CD4-positive, alpha-beta T cell treated with Interleukin-21 for 1 hour (primary cell): ENCODE results near the gene CD80.
"Not testable (repeated sequence)": the region's sequence is repeated elsewhere in the genome, so short reads cannot be mapped to it uniquely, and the experiment has no call there.

Source experiments
- DNase-seq: peaks from one replicate; pipeline ENCODE4 v3.0.0-alpha.2; 2020

Gene CD80, protein sequence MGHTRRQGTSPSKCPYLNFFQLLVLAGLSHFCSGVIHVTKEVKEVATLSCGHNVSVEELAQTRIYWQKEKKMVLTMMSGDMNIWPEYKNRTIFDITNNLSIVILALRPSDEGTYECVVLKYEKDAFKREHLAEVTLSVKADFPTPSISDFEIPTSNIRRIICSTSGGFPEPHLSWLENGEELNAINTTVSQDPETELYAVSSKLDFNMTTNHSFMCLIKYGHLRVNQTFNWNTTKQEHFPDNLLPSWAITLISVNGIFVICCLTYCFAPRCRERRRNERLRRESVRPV

DNA sequence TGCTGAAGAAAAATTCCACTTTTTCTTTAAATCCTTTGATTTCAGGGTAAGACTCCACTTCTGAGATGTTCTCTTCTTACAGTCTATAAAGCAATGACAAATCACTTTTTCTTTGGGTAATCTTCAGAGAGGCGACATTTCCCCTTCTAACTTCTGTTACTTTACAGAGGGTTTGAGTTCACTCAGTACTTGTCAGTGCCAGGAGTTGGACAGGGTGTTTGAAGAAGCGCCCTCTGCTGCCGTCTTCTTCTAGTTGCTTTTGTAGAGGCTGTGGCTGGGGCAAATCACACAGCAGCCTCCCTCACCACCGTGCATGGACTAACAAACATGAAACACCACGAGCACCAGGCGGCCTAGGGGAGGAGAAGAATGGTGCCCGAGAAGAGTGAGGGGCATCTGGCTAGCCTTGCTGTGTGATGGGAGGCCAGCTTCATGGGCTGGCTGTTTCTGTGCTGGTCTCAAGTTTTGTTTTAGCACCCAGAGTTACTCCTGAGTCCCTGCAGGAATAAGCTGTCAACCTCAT is at the start of gene CD80:
Gene CD80, minus strand, starts transcription at position 174 of the 523 bp plus-strand sequence. CDS start 1,886 bp downstream, outside the sequence.
- DNase-seq, result peak; percentile 68

DNA sequence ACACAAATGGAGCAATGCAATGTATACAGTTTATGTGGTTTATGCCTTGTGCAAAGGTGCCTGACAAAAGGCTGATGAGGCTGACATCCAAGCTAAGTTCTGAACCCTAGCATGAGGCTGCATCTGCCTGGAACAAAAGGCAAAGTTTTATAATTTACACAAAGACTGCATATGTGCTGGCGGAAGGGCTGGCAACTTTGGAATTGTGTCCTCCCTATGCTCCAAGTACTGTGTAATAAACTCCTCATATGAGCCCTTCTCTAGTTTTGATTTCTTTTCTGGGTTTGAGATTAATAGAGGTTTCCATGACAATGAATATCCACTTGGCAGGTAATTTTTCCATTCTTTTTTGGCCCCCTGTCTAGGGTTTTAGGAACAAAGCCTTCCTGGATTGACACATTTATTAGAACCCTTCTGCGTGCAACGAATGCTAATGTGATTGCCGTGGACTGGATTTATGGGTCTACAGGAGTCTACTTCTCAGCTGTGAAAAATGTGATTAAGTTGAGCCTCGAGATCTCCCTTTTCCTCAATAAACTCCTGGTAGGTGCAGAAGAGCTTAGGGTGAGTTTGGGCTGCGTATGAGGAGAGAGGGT is 49.1 kb upstream of the CD80 start:
- no peak for DNase-seq

DNA sequence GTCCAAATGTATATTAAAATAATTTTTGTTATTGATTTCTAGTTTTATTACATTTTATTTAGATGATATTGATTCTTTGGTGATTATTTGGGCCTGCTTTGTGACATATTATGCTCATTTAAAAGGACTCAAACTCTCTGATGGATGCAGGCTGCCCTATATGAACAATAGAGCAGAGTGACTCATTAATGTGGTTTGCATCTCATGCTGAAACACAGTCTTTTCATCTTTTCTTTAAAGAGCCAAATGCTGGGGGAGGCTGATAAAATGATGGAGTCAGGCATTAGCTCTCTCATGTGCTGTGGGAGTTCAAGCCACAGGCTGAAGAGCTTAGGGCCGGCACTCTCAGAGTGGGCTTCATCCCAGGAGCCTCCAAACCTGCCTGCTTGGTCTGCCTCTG is 45.5 kb upstream of the CD80 start:
- DNase-seq, result no peak

DNA sequence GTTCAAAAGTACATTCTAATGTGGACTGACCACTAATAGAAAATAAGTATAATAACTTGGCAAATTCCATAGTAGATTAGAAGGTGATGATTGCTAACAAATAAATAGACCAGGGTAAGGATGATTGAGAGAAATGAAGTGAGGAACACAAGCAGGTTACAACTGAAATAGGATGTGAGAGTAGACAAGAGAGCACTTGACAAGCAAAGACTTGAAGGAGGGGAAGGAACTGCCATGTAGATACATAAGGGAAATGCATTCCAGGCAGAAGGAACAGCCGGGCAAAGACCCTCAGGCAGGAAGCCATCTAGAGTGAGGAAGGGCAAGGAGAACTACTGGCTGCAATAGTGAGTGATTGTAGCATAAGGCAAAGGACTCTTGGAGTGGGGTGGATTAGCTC is 43.3 kb upstream of the CD80 start:
- no peak for DNase-seq

DNA sequence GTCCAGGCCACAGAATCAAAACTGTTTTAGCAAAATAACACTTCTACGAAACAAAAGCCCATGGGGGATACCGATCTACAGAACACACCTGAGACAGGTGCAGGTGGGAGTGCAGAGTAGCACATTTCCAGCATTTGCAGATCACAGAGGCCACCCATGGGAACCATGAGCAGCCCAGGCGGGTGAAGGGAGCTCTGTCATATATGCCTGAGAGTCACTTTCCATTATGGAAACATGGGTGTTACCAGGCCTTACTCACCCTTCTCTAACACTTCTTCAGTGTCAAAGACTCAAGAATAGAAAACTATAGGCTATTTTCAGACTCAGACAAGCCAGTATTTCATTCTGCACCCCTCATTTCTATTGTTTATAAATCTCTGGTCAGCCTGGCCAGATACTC is 41.7 kb upstream of the CD80 start:
- DNase-seq, result no peak

DNA sequence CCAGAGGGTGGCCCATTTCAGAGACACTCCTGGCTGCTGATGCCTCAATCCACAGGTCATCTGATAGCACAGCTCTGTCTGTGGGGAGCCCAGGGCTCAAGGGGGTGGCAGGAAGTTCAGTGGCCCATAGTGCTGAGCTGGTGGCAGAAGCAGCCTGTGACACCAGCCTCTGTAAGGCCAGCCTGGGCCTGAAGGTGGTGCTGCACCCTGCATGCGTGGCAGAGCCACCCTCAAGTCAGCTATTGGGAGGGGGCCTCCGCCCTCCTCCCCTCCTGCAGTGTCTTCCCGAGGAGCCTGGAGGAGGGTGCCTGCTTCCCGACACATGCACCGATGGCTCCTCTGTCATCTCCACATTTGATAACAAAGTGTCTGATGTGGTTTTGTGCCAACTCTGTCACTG is 41.3 kb upstream of the CD80 start:
- DNase-seq, result peak; percentile 12

DNA sequence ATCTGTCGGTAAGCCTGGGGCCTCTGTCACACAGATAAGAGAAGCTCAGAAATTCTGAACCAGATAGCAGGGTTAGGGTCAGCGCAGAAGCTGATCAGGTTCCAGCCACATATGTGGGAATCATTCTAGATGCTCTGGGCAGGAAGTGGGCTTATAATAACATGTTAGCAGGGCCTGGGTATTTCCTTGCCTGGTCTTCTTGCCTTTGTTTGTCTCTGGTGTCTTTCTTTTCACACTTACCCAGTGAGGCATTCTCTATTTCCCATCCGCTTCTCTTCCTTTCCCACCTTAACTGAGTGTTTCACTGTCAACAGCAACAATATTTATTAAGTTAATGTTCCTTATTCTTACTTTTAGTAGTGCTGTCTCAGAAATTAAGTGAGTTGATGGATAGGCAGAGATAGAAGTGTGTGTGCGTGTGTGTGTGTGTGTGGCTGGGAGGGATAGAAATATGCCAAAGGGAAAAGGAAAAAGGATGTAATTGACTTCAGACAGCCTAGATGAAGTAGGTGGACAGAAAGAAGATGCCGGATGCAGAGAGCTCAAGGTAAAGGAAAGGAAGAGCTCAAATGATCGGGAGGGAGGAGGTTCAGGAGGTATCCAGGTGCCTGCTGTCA is 40.3 kb upstream of the CD80 start:
- no peak for DNase-seq

DNA sequence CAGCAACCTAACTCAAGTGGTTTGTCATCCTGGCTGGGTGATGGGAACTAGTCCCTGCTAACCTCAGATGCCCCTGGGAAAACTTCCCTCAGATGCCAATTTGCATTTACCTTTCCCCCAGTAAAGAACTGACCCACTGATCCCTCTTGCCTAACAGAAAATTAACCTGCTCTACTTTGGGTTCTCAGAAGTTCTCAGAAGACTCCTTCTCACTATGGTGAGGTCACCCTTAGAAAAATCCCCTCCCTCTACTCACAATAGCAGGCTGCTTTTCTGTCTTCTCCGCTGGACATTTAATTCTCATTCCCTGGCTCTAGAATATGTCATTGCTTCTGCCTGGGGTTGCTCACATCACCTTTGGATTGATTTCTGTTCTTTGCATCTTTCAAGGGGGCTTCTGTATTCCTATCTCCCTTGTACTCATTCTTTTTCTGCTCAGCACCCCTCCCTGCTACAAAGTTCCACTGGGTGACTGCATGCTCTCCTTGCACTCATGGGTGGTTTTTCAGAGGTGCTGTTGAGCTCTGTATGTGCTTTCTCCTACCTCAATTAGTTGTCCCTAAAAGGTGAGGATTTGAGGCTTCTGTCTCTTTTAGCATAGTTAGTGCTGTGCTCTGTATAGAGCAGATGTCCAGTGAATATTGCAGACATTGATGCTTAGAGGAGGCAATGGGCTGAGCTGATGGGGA is 39.1 kb upstream of the CD80 start:
- DNase-seq, result no peak

DNA sequence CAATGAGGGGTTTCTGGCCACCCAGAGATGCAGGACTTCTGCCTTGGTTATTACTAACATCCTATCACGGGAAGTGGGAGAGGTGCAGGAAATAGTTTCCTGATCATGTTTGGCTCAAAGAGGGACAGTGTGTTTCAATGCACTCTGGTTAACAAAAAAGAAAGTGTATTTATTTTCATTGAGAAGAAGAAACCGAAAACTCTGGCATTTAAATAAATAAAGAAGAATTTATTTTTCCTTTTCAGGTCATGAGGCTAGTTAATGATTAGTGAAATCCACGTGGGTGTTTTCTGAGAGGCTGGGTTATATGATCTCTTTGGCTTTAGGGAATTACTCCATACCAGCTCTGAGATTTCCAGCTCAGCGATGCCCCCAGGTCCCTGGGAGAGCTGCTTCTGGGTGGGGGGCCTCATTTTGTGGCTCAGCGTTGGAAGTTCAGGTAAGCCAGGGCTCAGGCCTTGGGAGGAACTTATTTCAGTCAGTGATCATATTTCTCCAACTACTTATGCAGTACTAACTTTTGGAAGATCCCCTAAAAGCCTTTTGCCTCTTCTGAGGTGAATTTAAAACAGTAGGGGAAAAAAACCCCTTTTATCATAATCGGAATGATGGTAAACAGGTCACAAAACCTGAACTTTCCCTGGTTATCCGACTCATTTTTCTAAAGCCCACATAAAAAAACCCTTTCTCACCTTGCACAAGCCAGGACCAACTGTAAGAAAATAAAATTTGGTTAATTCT is 38.3 kb upstream of the CD80 start, which contains the start of gene PLA1A:
Gene PLA1A, plus strand, starts transcription at position 338 of the 741 bp plus-strand sequence. Its CDS starts 29 bp downstream, at position 367.
- DNase-seq, result no peak

DNA sequence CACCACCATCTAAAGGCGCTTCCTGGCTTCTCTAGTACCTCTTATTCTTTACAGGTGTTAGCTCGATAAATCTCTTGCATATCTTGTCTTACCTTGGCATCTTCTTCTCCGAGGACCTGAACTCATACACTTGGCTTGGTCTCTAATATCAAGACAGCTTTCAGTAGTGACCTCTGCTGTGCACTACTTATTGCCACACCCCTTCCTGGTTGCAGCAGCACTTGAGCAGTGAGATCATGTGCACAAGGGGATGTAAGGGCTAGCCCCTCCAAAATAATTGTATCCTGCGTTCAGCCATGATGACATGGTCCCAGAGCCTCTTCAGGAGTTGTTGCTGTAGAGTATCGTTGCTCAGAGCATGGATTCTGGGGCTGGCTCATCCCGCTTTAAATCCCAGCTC is 37.0 kb upstream of the CD80 start:
- no peak for DNase-seq

DNA sequence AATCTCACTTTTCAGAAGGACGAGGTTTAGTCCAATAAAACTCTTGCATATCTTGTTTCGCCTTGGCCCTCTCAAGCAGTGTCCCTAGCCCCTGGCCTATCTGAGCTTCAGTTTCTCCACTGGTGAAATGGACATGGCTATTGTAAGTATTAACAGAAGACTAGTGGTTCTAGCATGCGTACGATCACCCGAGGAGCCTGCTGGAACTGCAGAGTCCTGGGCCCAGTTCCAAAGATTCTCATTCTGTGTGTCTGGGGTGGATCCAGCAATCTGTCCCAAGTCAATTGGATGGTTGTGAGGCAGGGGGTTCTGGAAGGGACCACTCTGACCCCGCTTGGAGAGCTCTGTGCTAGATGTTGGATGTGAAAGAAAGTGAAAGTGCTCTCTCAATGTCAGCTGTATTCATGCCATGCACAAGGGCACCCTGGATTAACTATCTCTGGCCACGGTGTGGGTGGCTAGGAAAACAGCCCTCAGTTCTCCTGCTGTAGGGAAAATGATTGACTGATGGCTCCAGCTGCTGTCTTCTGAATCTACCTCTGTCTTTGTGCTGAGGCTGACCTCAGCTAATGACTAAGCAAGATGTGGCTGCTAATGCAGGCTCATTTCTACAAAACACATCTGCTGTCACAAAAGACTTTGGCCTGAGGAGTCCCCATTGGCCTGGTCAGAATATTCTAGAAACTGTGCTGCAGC is 36.4 kb upstream of the CD80 start:
- DNase-seq, result no peak

DNA sequence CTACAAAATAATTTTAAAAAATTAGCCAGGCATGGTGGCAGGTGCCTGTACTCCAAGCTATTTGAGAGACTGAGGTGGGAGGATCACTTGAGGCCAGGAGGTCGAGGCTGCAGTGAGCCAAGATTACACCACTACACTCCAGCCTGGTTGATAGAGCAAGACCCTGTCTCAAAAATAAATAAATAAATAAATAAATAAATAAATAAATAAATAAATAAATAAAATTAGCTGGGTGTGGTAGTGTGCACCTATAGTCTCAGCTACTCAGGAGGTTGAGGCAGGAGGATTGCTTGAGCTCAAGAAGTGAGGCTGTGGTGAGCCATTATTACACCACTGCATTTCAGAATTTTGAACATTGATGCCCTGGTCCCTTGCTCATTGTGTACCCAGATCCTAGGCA is 35.5 kb upstream of the CD80 start:
- DNase-seq, result not testable (repeated sequence)

DNA sequence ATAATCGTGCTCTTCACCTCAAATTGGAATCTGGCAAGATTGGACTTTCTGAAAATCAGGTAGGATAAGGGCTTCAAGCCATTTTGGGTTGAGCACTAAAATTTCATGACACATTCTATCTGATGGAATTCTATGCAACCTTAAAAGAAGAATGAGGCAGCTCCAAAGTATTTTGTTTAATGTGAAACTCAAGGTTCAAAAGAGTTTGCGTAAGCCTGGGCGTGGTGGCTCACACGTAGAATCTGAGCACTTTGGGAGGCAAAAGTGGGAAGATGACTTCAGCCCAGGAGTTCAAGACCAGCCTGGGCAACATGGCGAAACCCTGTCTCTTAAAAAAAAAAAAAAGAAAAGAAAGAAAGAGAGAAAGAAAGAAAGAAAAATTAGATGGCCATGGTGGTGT is 34.7 kb upstream of the CD80 start:
- no peak for DNase-seq

DNA sequence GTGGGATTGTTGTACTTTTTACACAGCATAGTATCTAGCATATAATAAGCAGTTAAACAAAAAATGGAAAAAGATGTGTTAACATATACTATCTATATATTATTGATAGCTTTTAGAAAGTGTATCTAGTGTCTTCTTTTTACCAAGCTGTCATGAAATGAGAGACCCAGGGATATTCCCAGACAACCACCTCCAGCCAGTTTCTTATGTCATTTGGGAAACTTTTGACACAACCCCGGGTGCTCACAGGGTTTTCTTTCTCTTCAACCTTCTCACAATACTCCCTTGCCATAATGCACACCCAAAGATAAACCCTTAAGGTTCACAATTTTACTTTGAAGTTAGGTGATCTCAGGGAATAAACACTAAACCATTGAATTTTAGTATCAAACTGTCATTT is 33.4 kb upstream of the CD80 start:
- DNase-seq, result no peak

DNA sequence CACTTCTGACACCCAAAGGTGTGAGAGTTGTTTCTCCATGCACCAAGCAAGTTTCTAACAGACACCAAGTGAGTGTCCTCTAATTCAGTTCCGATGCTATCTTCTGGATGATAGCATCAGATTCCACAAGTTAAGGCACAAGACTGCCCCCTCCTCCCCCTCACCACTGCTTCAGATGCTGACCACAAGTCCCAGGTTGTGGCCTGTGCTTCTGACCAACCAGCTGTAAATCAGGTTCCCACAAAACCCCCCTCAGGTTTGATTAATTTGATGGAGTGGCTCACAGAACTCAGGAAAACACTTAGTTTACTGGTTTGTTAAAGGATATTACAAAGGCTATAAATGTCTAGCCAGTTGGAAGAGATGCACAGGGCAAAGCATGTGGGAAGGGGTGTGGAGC is 31.3 kb upstream of the CD80 start:
- no peak for DNase-seq

DNA sequence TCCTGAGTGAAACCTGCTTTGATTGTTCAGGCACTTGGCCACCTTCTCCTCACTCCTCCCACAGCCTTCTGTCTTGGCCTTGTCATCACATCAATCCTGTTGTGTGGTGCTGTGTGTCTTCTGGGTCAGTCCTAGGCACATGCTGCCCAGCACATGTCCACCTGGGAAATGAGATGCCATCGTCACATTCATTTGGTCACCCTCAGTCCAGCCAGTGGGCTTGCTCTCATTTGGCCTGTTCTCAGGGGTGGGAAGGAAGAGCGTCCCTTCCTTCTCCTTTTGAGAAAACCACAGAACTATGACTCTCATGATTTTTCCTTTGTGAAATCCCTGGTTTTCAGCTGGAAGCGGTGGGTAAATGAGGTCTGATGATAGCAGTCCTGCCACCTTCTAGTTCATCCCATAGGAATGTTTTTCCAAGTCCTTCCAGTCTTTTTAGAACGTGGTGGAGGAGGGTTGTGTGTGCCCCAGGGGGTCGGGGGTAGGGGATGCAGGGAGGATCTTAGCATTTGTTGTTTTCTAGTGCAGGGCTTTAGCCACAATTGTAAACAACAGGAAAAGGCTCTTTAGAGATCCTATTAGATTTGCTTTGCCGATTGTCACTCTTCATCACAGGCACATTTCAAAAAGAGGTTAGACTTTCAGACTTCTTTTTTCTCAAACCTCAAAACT is 29.8 kb upstream of the CD80 start:
- no peak for DNase-seq

DNA sequence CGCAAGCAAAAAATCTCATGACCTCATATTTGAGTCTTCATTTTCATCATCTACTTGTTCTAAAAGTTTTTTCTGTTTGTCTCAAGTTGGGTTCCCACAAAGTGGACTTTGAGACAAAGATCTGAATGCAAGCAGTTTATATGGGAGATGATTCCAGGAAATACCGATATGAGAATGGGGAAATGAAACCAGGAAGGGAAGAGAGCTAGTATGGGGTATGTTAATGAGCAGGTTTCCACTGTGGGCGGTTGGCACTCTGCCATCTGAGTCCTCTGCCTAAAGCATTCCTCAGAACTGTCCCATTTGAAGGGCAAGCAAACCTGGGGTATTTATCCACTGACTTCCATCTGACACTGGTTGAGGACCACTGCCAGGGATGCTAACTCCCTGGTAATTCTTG is 28.7 kb upstream of the CD80 start:
- no peak for DNase-seq

DNA sequence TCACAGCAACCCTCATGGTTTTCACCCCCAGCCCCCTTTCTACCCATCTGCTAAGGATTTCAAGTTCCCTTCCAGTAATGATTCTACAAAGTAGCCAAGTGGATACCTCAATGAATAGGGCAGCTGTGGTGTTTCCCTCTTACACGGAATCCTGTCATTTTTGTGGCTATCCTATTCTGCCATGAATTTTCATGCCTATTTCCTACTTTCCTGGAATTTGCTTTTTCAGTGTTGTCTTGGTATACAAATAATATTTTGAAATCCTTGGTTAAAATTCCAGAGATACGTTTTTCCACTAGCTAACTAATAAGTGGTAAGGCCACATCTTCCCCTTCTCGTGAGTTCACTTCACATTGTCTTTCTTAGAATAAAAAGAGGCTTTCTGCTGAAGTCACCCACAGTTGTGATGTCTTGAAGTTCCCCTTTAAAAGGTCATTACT is 27.3 kb upstream of the CD80 start:
- no peak for DNase-seq

DNA sequence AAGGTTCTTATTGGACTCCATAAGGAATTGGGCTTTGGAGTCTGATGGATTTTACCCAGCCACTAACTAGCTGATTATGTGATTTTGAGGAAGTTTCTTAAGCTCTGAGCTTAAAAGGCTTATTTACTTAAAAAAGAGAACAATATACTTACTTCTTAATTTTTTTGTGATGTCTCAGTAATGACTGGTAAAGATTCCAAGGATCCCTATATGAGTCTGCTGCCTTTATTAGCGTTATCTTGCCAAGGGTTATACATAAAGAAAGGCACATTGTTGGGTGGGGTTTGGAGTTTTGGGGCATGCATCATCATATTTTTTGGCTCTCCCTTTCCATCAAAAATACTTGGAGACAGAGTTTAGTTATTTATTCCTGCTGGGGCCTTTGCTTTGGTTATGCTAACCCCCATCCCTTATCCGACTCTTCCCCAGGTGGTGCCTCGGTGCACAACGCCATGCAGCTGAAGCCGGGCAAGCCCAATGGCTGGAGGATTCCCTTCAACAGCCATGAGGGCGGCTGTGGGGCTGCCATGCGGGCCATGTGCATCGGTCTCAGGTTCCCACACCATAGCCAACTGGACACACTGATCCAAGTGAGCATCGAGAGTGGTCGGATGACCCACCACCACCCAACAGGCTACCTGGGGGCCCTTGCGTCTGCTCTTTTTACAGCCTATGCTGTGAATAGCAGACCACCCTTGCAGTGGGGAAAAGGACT is 26.6 kb upstream of the CD80 start:
- DNase-seq, result no peak

DNA sequence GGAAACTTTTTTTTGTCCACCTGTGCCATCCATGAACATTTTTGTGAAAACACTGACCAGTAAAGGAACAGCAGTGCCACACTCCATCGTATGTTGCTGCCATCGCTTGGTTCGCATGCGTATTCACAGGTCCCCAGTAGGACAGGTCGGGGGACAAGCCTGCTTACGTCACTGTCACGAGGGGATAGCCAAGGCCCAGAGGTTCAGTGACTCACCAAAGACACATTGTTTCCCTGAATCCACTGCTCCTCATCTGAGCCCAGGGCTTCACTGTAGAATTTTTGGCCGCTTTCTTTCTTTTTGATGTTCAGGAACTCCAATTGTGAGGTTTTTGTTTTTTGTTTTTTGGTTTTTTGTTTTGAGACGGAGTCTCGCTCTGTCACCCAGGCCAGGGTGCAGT is 25.8 kb upstream of the CD80 start:
- no peak for DNase-seq

DNA sequence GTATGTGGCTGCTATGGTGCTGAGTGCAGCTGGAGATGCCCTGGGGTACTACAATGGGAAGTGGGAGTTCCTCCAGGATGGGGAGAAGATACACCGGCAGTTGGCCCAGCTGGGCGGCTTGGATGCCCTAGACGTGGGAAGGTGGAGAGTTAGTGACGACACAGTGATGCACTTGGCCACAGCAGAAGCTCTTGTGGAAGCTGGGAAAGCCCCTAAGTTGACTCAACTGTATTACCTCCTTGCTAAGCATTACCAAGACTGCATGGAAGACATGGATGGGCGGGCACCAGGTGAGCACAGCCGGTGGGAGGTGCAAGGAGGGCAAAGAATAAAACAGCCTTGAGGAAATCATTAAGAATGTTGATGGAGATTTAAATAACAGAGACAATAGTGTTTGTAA is 22.8 kb upstream of the CD80 start:
- peak; percentile 22 for DNase-seq
